Natural killer cell (primary cell): ENCODE data around the gene NECTIN2. TPM values are rescaled to one million over a fixed set of nuclear protein-coding genes. Genes with fewer than 3 reads are reported as not detected.

Source experiments
- ATAC-seq, 3 donors: fragments of 150-1000 bp in 2 of 3; fragments of 200-7000 bp in 1 of 3; cut with Tn5 transposase; 1 replicate in 1 of 3; 2 replicates in 2 of 3; pipeline ENCODE4 v1.10.0; 2021; ENCODE audit warnings: mild to moderate bottlenecking in 2 of 3, moderate library complexity in 2 of 3
- DNase-seq, 2 donors: peaks; one replicate each; pipeline versions ENCODE4 v3.0.0 to v3.0.0-alpha.2; 2013 to 2021; ENCODE audit warnings: mixed read lengths in 1 of 2
- H3K27ac ChIP-seq: one replicate; pipeline ENCODE4 v1.5.1; 2013; ENCODE audit warnings: mild to moderate bottlenecking, low read length
- H3K27me3 ChIP-seq: one replicate; pipeline ENCODE4 v1.6.1; 2013; ENCODE audit warnings: low read length; ENCODE audit not compliant: control insufficient read depth, insufficient read depth
- H3K36me3 ChIP-seq: one replicate; pipeline ENCODE4 v1.6.1; 2013; ENCODE audit warnings: low read length; ENCODE audit not compliant: control insufficient read depth, insufficient read depth
- H3K4me1 ChIP-seq: one replicate; pipeline ENCODE4 v1.6.1; 2013; ENCODE audit warnings: low read length; ENCODE audit not compliant: control insufficient read depth, insufficient read depth
- H3K4me3 ChIP-seq: one replicate; pipeline ENCODE4 v1.5.1; 2013; ENCODE audit warnings: low read length
- H3K9me3 ChIP-seq: one replicate; pipeline ENCODE4 v1.6.1; 2013; ENCODE audit warnings: low read length; ENCODE audit not compliant: control insufficient read depth, insufficient read depth
- H3K27ac Mint-ChIP-seq, 2 donors: one replicate each; pipeline ENCODE4 v1.8.0; 2022; ENCODE audit warnings: mild to moderate bottlenecking in 2 of 2, mixed read lengths in 2 of 2, moderate library complexity in 1 of 2
- H3K27me3 Mint-ChIP-seq, 2 donors: one replicate each; pipeline ENCODE4 v1.8.0; 2022; ENCODE audit warnings: low read depth in 2 of 2, mixed read lengths in 2 of 2
- H3K36me3 Mint-ChIP-seq: one replicate; pipeline ENCODE4 v1.8.0; 2022; ENCODE audit warnings: mixed read lengths
- H3K4me1 Mint-ChIP-seq, 2 donors: one replicate each; pipeline ENCODE4 v1.8.0; 2022; ENCODE audit warnings: mixed read lengths in 2 of 2
- H3K4me3 Mint-ChIP-seq: one replicate; pipeline ENCODE4 v1.8.0; 2022; ENCODE audit warnings: mild to moderate bottlenecking, moderate library complexity, mixed read lengths
- H3K9me3 Mint-ChIP-seq, 2 donors: one replicate each; pipeline ENCODE4 v1.8.0; 2022; ENCODE audit warnings: mixed read lengths in 2 of 2
- WGBS: methylation state at CpG from one replicate; pipeline ENCODE4 v1.1.7; 2013; ENCODE audit warnings: missing lambda C conversion rate; ENCODE audit not compliant: insufficient coverage; 5-methylcytosine and 5-hydroxymethylcytosine counted together
- intact Hi-C: fragments of 100-400 bp; cut with micrococcal nuclease; formaldehyde crosslinking; loops from one replicate; pipeline ENCODE4 v1.14.2; 2022
- total RNA-seq, 4 donors: library from RNA; stranded (reverse); fragments of 120-200 nt in 1 of 4; gene quantifications; one replicate each; pipeline versions ENCODE4 v1.2.3 to v1.2.4, GENCODE V29; 2013 to 2022
- TF ChIP-seq, protein P1 (sequence below): fragments of 200-600 bp; IDR thresholded peaks from one replicate; pipeline ENCODE4 v1.8.0; 2022; ENCODE audit warnings: antibody characterized with exemption

Gene NECTIN2
- total RNA-seq, 3 donors from 2014 or later (not counting 1 experiment from before 2014, with no cell fraction given): 1.6 to 10.3 (median 2.7) TPM

DNA sequence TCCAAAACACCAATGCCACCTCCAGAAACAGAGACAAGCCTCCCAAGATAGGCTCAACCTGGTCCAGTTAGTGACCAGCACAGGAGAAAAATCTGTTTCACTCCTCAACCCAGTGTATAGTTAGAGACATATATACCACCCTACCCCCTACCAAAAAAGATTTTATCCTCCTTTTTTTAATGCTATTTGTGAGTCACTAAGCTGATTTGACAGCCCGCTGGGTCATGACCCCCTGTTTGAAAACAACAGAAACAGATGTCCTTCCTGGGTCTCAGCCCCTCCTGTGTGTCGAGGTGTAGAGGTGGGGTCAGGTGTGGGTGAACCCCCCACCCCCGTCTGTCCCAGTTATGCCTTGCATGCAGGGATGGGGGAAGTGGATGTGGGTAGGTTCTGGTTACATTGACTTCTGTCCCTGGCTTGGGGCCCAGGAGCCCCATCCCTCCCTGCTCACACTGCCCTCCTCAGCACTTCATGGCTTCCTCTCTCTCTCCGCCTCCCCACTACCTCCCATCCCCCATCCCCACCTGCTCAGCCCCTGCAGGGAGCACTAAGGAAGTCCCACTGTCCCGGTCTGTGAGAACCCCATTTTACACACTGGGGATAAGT is 30.9 kb downstream of the NECTIN2 start:
- WGBS: 14% methylated on average over 4 of the region's 5 CpGs
- TF ChIP-seq, protein P1, sequence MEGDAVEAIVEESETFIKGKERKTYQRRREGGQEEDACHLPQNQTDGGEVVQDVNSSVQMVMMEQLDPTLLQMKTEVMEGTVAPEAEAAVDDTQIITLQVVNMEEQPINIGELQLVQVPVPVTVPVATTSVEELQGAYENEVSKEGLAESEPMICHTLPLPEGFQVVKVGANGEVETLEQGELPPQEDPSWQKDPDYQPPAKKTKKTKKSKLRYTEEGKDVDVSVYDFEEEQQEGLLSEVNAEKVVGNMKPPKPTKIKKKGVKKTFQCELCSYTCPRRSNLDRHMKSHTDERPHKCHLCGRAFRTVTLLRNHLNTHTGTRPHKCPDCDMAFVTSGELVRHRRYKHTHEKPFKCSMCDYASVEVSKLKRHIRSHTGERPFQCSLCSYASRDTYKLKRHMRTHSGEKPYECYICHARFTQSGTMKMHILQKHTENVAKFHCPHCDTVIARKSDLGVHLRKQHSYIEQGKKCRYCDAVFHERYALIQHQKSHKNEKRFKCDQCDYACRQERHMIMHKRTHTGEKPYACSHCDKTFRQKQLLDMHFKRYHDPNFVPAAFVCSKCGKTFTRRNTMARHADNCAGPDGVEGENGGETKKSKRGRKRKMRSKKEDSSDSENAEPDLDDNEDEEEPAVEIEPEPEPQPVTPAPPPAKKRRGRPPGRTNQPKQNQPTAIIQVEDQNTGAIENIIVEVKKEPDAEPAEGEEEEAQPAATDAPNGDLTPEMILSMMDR: no peak
- no peaks in the 10 kb centered on the region for H3K36me3 Mint-ChIP-seq
- Histone ChIP-seq H3K27ac (no peak overlapping the region), H3K36me3 (no peaks in the 10 kb centered on the region), H3K4me3 (no peak overlapping the region), H3K4me1 (no peaks in the 10 kb centered on the region), H3K9me3 (no peaks in the 10 kb centered on the region), H3K27me3 (no peaks in the 10 kb centered on the region)
- DNase-seq: peak in 1 of 2 donors; percentile 17
- H3K27ac Mint-ChIP-seq: no peak overlapping the region
- no peaks in the 10 kb centered on the region for H3K4me1 Mint-ChIP-seq
- peaks cover 0 to 6% of the 10 kb centered on the region in 2 donors for H3K27me3 Mint-ChIP-seq
- ATAC-seq: no peak
- intact Hi-C loops: no loop called here
- no peaks in the 10 kb centered on the region for H3K9me3 Mint-ChIP-seq
- no peak overlapping the region for H3K4me3 Mint-ChIP-seq

DNA sequence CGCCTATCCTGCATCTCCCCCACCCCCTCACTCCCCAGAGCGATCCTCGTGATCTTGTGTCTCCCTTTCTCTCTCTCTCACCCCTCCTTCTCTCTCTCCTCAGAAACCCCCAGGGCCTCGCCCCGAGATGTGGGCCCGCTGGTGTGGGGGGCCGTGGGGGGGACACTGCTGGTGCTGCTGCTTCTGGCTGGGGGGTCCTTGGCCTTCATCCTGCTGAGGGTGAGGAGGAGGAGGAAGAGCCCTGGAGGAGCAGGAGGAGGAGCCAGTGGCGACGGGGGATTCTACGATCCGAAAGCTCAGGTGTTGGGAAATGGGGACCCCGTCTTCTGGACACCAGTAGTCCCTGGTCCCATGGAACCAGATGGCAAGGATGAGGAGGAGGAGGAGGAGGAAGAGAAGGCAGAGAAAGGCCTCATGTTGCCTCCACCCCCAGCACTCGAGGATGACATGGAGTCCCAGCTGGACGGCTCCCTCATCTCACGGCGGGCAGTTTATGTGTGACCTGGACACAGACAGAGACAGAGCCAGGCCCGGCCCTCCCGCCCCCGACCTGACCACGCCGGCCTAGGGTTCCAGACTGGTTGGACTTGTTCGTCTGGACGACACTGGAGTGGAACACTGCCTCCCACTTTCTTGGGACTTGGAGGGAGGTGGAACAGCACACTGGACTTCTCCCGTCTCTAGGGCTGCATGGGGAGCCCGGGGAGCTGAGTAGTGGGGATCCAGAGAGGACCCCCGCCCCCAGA is 32.2 kb downstream of the NECTIN2 start:
- Histone ChIP-seq H3K9me3 (no peaks in the 10 kb centered on the region), H3K4me3 (no peak overlapping the region), H3K4me1 (no peaks in the 10 kb centered on the region), H3K27me3 (no peaks in the 10 kb centered on the region), H3K27ac (no peak overlapping the region), H3K36me3 (no peaks in the 10 kb centered on the region)
- intact Hi-C loops: no loop called here
- H3K9me3 Mint-ChIP-seq: no peaks in the 10 kb centered on the region
- peaks cover 0 to 3% of the 10 kb centered on the region in 2 donors for H3K27me3 Mint-ChIP-seq
- no peaks in the 10 kb centered on the region for H3K36me3 Mint-ChIP-seq
- H3K4me3 Mint-ChIP-seq: no peak overlapping the region
- ATAC-seq (no peak), DNase-seq (no peak)
- whole genome bisulfite sequencing: 86% methylated on average over 26 of the region's 26 CpGs
- TF ChIP-seq, protein P1: no peak
- H3K27ac Mint-ChIP-seq: no peak overlapping the region
- H3K4me1 Mint-ChIP-seq: no peaks in the 10 kb centered on the region

DNA sequence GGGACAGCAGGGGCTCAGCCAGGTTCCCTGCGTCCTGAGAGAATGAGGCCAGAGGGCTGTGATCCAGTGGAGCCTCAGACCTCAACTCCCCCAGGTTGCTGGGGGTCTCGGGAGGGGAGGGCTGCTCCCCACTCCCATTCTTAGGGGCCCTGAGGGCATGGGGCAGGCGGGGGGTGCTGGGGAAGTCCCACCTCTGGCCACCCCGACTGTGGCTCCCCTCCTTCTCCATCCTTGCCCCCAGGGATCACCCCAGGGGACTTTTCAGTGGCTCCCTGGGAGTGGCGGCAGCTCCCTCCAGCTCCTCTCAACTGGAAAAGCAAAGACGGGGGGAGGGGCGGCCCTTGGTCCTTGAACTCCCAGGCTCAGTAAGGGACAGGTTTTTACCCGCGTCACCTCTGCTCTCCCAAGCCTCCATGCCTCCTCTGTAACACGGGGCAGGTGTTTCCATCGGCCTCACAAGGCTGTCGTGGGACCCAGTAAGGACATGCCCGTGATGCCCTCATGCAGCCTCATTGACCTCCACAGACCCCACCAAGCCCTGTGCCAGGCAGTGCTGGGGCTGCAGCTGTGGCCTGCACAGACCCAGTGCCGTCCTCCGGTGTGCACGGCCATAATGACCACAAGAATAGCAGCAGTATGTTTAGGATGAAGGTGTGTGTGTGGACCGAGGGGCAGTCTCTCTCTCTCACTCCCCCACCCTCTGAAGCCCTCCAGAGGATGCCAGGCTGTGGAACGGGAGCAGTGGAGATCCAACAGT is 33.4 kb downstream of the NECTIN2 start:
- TF ChIP-seq, protein P1: no peak
- Histone ChIP-seq H3K36me3 (no peaks in the 10 kb centered on the region), H3K27me3 (no peaks in the 10 kb centered on the region), H3K9me3 (no peaks in the 10 kb centered on the region), H3K4me3 (no peak overlapping the region), H3K27ac (no peak overlapping the region), H3K4me1 (no peaks in the 10 kb centered on the region)
- Mint-ChIP-seq H3K36me3 (no peaks in the 10 kb centered on the region), H3K9me3 (no peaks in the 10 kb centered on the region), H3K4me1 (no peaks in the 10 kb centered on the region), H3K27me3 (peaks cover 0 to 3% of the 10 kb centered on the region in 2 donors), H3K27ac (no peak overlapping the region), H3K4me3 (no peak overlapping the region)
- ATAC-seq (no peak), DNase-seq (no peak)
- WGBS: 86% methylated on average over 14 of the region's 18 CpGs
- intact Hi-C loops: no loop called here
